HT-29 (cell line): ENCODE data around the gene KLF15. TPM values are rescaled to one million over a fixed set of nuclear protein-coding genes. Genes with fewer than 3 reads are reported as not detected.
A peak's percentile ranks its signal among the peaks of the same experiment; 100 is the strongest.

Source experiments
- DNase-seq: peaks from one replicate; pipeline ENCODE4 v3.0.0-alpha.2; 2015; ENCODE audit warnings: low spot score
- total RNA-seq: library from RNA; depleted of rRNA; stranded (reverse); fragments of >200 nt; shearing (Covaris generic); gene quantifications from 2 replicates; pipeline ENCODE4 v1.2.3, GENCODE V29; 2014

KLF15 gene
- total RNA-seq, 1 experiment from 2014 or later = 8.2 TPM

DNA sequence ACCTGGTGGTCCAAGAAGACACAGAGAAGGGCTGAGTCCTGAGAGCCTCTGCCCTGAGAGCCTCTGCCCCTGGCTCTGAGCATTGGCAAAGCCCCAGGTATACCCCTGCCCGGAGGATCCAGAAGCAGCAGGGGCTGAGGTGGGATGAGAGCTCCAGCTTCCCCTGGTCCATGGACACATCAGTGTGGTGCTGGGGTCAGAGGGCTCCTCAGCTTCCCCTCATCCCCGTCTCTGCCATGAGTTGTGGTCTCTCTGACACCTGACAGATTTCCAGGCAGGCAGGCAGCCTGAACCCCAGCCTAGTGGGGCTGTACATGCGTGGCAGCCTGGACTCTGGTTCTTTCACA is 3.5 kb upstream of the KLF15 start:
- no peak for DNase-seq

DNA sequence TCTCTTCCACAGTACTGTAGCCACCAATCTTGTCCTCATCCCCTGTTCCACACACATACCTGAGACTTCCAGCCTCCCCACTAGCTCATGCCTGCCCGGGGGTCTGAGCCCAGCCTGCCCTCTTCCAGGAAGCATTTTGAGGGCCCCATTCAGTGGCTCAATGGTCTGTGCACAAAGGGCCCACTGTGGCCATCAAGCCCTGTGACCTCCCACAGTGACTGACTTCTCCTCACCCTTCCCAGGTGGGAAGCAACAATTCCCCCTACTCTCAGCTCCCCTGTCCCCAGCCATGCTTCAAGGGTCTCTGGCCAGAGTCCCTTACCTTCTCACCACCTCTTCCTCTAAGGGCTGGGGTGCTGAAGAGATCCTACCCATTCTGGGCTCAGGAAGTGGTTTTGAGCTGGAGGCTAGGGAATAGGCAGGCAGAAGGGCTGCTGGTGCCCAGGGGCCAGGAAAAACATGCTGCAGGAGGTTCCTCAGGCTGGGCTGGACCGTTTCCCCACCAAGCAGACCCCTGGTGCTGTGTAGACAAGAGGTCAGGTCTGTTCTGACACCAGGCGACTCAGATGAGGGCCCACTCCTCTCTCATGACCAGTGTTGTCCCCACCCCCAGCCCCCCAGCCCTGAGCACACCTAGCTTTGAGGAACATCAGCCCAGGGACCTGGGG is 3.0 kb upstream of the KLF15 start:
- DNase-seq = no peak

DNA sequence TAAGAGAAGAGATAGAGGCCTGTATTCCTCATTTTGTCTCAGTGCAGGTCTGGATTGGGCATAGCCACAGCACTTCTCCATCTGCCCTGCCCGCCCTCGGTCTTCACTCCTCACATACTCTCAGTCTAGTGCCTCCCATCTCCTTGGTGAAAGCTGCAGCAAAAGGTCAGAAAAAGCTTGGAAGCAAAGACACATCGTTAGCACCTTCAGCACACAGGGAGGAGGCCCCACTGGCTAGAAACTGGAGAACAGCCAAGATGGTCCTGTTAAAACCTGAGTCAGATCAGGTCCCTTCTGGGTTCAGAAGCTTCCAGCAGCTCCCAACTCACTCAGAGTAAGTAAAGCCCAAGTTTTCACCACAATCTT is 1.6 kb upstream of the KLF15 start:
- DNase-seq = no peak

GRCh38 chr3:126358038-126358815 is 1.0 kb upstream of the KLF15 start:
- no peak for DNase-seq

DNA sequence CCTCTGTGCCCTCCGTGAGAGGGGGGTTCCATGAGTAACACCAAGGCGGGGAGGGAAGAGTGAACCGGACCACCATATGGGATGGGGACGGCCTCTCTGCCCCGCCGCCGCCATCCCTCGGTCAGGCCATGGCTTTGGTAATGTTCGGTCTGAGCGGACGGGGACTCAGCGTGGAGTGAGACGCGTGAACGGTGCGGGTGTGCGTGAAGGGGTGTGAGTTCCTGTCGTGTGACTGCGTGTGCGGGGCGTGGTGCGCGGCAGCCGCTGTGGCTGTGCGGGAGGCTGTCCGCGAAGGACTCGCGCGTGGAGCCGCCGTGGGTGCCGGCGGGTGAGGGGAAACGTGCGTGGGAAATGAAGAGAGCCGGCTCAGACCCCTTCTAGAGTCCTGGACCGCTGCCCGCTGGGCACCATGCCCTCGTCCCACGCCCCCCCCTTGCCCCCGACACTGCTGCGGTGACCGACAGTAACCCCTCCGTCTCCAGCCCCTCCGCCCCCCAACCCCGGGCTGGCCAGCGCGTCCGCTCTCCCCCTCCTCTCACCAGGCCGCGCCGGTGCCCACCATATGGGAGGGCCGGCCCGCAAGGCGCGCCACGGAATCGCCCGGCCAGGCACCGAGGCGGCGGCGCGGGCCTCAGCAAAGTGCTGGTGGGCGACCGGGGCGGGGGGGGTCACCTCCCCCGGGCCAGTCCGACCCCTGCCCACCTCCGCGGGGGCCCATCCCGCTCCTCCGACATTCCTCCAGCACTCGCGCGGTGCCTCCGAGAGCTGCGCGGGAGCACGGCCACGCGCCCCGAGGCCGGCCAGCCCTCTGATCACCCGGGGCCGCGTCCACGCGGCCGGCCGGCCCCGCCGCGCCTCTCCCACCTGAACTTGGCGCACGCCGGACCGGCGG is 589 bp downstream of the KLF15 start:
- DNase-seq = peak; percentile 37

- DNase-seq = peak; percentile 78
Measured at GRCh38 chr3:126355777-126356372, 1.3 kb downstream of the KLF15 start.

DNA sequence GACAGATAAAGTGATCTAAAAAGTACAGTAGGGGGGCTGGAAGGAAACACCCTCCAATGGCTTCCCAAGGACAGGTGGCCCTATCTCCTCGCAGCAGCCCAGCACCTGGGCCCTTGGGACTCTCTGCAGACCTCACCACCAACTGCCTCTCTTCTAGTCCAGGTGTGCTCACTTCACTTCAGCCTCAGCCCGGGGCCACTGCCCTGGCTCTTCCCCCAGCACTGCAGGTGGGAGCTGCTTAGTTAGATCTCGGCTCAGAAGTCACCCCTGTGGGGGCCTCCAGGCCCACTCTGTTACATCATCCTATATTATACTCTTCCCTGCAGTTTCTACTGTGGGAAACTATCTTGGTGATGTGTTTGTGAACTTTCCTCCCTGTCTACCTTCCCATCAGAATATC is 2.0 kb downstream of the KLF15 start:
- no peak for DNase-seq

GRCh38 chr3:126354776-126355175 is 2.4 kb downstream of the KLF15 start:
- no peak for DNase-seq

DNA sequence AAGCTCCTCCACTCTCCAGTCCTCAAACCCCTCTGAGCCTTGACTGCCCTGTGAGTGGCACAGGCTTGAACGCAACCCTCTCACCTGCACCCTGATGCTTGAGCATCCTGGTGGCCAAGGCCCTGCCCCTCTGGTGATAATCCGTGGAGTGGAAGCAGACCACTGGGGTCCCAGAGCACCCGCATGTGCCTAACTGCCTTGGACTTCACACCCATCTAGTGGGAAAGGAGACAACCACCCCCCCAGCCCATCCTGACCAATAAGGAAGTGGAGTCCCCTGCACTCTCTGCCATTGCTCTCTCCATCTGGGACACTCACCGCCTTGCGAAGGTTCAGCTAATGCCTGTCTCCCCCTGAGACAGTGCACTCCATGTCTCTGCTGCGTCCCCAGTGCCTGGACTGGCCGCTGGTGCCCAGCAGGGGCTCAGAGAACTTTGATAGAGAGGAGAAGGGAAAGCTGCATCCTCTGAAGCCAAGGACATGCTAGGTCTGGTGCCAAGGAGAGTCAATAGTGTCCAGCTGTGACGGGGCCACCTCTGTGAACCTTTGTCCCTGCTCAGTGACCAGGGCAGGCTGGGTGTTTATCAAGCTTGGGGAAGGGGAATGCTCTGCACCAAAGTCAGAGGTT is 3.4 kb downstream of the KLF15 start:
- no peak for DNase-seq

- no peak for DNase-seq
Measured at GRCh38 chr3:126352476-126353454, 4.4 kb downstream of the KLF15 start.

DNA sequence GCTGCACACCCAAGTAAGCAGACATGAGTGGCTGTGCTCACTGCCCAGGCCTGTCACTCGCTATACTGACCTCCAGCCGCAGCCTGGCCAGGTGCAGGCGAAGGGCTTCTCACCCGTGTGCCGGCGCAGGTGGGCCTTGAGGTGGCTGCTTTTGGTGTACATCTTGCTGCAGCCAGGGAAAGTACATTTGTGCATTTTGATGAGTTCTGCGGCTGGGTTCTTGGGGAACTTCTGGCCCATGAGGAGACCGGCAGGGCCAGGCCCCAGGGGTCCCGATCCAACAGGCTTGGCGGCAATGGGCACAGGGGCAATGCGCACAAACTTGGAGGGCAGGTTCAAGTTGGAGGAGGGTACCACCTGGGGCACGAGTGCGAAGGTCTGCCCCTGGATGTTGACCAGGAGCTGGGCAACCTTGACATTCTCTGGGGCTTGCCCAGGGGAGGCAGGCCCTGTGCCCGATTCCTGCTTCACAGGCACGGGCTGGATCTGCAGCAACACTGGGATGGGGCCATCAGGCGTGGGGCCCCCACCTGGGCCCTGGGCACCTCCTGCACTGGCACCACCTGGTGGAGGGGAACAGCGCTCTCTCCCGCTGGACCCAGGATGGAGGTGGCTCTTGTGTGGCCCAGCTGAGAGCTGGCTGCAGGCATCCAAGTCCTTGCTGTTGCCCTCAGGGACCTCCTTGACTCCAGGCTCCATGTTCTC is 5.3 kb downstream of the KLF15 start:
- DNase-seq = no peak

GRCh38 chr3:126351086-126351770 is 6.0 kb downstream of the KLF15 start:
- DNase-seq = no peak

DNA sequence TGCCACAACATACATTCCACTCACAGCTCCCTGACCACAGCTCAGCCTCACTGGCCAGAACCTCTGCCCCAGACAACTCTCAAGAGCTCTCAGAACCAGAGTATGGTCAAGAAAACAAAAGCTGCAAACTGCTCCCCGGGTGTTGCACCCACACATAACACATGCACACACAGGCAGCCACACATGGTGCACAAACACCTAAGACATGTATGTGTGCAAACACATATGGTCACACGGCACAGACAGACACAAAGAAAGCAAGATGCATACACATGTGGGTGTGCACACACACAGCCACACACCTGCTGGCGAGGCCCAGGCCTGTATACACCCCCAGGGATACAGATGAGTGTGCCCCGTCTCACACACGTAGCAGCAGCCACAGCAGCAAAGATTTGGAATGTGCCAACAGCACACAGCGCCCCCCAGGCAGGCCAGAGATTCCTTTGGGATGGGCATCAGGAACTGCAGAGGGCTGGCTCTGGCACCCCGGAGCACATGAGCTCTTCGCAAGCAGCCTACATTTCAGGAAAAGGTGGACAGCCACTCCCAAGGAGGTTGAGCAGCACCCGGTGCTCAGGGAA is 6.6 kb downstream of the KLF15 start:
- DNase-seq = no peak

DNA sequence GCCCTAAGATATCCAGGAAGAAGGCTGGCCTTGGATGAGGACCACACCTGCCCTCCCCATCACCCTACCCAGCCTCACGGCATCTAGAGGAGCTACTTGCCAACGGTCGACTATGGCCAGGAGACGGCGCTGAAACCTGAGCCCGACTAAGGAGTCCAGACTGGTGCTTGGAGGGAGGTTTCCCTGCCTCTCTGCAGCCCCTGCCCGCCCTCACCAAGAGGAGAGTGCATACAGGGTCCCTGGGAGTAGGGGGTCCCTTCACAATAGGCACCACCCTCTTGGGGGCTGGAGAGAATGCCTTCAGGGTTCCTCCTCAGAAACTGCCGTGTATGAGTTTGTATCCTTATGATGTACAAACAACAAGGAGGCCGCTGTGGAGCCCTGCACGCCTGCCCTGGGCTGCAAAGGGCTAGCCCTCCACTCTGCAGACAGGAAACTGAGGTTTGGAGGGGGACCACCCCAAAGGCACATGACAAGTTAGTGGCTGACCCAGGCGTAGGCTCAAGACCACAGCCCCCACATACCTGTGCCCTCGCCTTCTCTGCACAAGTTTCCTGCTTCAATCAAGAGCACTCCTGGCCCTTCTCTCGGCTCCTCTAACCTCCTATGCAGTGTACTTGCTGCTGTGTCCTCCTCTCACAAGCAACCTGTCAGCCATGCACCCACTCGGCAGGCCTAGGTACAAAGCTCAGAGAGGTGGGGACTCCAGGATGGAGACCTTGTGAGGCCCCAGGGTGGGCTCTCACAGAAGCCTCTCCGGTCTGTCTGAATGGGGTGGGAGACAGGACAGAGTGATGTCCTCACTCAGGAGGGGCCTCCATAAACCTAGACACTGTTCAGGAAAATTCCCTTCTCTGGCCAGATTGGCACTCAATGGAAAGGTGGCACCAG is 7.4 kb downstream of the KLF15 start:
- no peak for DNase-seq

DNA sequence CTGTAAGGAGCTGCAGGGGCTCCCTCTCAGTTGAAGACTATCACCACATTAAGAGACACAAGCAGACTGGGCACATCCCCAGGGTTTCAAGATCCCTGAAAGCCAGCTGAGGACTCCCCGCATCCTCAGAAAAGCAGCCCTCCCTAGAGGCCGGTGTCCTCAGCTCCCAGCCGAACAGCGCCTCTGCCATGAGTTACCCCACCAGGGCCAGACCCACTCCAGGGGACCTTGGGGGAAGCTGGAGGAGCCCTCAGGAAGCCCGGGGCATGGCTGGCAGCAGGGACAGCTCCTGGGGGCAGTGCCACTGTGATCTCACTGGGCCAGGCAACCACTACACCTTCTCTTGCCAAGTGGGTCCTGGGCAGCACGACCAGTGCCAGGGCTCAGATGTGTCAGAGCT is 8.1 kb downstream of the KLF15 start:
- DNase-seq = no peak

DNA sequence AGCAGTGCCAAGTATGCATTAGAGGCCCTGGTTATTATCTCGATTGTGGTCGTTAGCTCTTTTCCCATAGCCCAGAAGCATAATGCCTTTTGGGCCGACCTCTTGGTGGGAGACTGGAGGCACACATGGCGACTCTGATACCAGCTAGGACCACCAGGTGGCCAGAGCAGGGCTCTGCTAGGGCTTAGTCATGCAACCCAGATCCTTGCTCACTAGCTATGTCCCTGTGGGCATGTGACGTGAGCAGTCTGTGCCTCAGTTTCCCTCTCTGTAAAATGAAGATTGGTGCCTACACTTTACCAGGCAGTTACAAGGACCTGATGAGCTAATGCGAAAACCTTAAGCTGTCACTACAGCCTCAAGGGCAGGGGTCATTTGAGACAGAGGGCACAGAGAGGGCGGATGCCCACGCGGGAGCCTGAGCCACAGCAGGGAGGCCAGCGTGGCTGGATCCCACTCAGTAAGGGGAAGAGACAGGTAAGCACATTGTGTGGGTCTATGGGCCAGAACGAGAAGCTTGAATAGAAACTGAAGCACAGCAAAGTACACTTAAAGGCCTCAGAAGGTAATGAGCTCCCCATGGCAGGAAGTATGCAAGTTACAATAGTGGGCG is 8.8 kb downstream of the KLF15 start:
- peak; percentile 47 for DNase-seq

- DNase-seq = no peak
Measured at GRCh38 chr3:126347543-126348161, 9.6 kb downstream of the KLF15 start.
